Loucy (cell line): ENCODE data around the gene ZNF697.

Experiments
- EZH2phosphoT487 ChIP-seq: fragments of 200-600 bp; IDR thresholded peaks from 2 replicates; pipeline ENCODE4 v1.6.1; 2018; ENCODE audit warnings: antibody characterized with exemption, mild to moderate bottlenecking, moderate library complexity, borderline replicate concordance
- TF ChIP-seq, protein P1 (sequence below): fragments of 200-600 bp; sonication (generic); conservative IDR thresholded peaks from 2 replicates; pipeline ENCODE4 v1.5.1; 2014; ENCODE audit warnings: mild to moderate bottlenecking, antibody characterized with exemption, low read length

- TF ChIP-seq, protein P1, sequence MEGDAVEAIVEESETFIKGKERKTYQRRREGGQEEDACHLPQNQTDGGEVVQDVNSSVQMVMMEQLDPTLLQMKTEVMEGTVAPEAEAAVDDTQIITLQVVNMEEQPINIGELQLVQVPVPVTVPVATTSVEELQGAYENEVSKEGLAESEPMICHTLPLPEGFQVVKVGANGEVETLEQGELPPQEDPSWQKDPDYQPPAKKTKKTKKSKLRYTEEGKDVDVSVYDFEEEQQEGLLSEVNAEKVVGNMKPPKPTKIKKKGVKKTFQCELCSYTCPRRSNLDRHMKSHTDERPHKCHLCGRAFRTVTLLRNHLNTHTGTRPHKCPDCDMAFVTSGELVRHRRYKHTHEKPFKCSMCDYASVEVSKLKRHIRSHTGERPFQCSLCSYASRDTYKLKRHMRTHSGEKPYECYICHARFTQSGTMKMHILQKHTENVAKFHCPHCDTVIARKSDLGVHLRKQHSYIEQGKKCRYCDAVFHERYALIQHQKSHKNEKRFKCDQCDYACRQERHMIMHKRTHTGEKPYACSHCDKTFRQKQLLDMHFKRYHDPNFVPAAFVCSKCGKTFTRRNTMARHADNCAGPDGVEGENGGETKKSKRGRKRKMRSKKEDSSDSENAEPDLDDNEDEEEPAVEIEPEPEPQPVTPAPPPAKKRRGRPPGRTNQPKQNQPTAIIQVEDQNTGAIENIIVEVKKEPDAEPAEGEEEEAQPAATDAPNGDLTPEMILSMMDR, result no peak
- no peak for TF ChIP-seq EZH2phosphoT487
These were observed 42.4 kb downstream of the ZNF697 start for GRCh38 chr1:119605686-119606085.
